A673 (cell line): ENCODE results near the gene ING5. TPM values are rescaled to one million over a fixed set of nuclear protein-coding genes. Genes with fewer than 3 reads are reported as not detected.
A peak's percentile ranks its signal among the peaks of the same experiment; 100 is the strongest.

Experiments
- BruUV-seq: library from RNA; stranded (reverse); fragments of 400-500 nt; replicated peaks from 2 replicates; lab custom pipeline; 2021; lab: Mats Ljungman, UMichigan
- CTCF ChIA-PET: fragments of 300-600 bp; sonication (Branson Sonifier 250); formaldehyde crosslinking; loops from one replicate; lab custom pipeline; 2022; ENCODE audit warnings: antibody characterized with exemption; lab: Charles Lee
- POLR2A ChIA-PET: fragments of 300-600 bp; sonication (Branson Sonifier 250); formaldehyde crosslinking; loops from one replicate; lab custom pipeline; 2022; ENCODE audit warnings: antibody characterized with exemption; ENCODE audit not compliant: low non-redundant PET; lab: Charles Lee
- DNase-seq: peaks from one replicate; pipeline ENCODE4 v3.0.0-alpha.2; 2015; ENCODE audit warnings: low spot score
- H3K27ac ChIP-seq: fragments of 200-600 bp; sonication (generic); 2 replicates; pipeline ENCODE4 v1.5.1; 2016; ENCODE audit warnings: mixed run types, low read depth, mild to moderate bottlenecking, mixed read lengths, antibody characterized with exemption, low read length; ENCODE audit not compliant: poor library complexity, severe bottlenecking
- H3K27me3 ChIP-seq: fragments of 200-600 bp; sonication (generic); replicated peaks from 2 replicates; pipeline ENCODE4 v1.6.1; 2017; ENCODE audit warnings: mixed run types, low read depth, mild to moderate bottlenecking, mixed read lengths, antibody characterized with exemption, low read length; ENCODE audit not compliant: insufficient read depth, poor library complexity
- H3K36me3 ChIP-seq: fragments of 200-600 bp; sonication (generic); 2 replicates; pipeline ENCODE4 v1.6.1; 2016; ENCODE audit warnings: mixed run types, mild to moderate bottlenecking, mixed read lengths, antibody characterized with exemption, low read length; ENCODE audit not compliant: insufficient read depth, poor library complexity, severe bottlenecking
- H3K4me1 ChIP-seq: fragments of 200-600 bp; sonication (generic); 2 replicates; pipeline ENCODE4 v1.6.1; 2017; ENCODE audit warnings: mixed run types, mild to moderate bottlenecking, mixed read lengths, antibody characterized with exemption, low read length; ENCODE audit not compliant: insufficient read depth, poor library complexity, severe bottlenecking
- H3K4me3 ChIP-seq: fragments of 200-600 bp; sonication (generic); 2 replicates; pipeline ENCODE4 v1.5.1; 2016; ENCODE audit warnings: low read depth, mixed run types, mild to moderate bottlenecking, mixed read lengths, low read length; ENCODE audit not compliant: poor library complexity, severe bottlenecking
- H3K9me3 ChIP-seq: fragments of 200-600 bp; sonication (generic); 2 replicates; pipeline ENCODE4 v1.6.1; 2016; ENCODE audit warnings: mixed run types, low read depth, mild to moderate bottlenecking, mixed read lengths, antibody characterized with exemption, low read length; ENCODE audit not compliant: poor library complexity, severe bottlenecking
- EZH2 ChIP-seq: fragments of 200-600 bp; sonication (generic); IDR thresholded peaks from 2 replicates; pipeline ENCODE4 v1.6.1; 2017; ENCODE audit warnings: borderline replicate concordance, low read depth, mild to moderate bottlenecking, mixed read lengths, antibody characterized with exemption, low read length; ENCODE audit not compliant: poor library complexity, severe bottlenecking
- intact Hi-C: fragments of 100-400 bp; cut with micrococcal nuclease; formaldehyde crosslinking; loops from one replicate; pipeline ENCODE4 v1.10.0; 2022; ENCODE audit not compliant: unreplicated experiment
- total RNA-seq: library from RNA; stranded (reverse); gene quantifications from 2 replicates; pipeline ENCODE4 v1.2.3, GENCODE V29; 2021
- TF ChIP-seq, protein P1 (sequence below): fragments of 300-800, 200-600 bp; sonication (generic); conservative IDR thresholded peaks from 2 replicates; pipeline ENCODE4 v1.5.1; 2017; ENCODE audit warnings: low read depth, mild to moderate bottlenecking, antibody characterized with exemption, low read length, moderate library complexity, mixed read lengths

Gene ING5
- total RNA-seq, 1 experiment from 2014 or later: 70.3 TPM

GRCh38 chr2:241775223-241776177, 73.7 kb downstream of the ING5 start:
- Histone ChIP-seq H3K4me1 (peaks cover 55% of the 10 kb centered on the region), H3K36me3 (no peaks in the 10 kb centered on the region), H3K27me3 (no peaks in the 10 kb centered on the region), H3K9me3 (no peaks in the 10 kb centered on the region), H3K4me3 (no peak overlapping the region), H3K27ac (peak overlapping the region; percentile 90)
- BruUV-seq: no TSS peak
- CTCF ChIA-PET: no interaction called here
- TF ChIP-seq, protein P1, sequence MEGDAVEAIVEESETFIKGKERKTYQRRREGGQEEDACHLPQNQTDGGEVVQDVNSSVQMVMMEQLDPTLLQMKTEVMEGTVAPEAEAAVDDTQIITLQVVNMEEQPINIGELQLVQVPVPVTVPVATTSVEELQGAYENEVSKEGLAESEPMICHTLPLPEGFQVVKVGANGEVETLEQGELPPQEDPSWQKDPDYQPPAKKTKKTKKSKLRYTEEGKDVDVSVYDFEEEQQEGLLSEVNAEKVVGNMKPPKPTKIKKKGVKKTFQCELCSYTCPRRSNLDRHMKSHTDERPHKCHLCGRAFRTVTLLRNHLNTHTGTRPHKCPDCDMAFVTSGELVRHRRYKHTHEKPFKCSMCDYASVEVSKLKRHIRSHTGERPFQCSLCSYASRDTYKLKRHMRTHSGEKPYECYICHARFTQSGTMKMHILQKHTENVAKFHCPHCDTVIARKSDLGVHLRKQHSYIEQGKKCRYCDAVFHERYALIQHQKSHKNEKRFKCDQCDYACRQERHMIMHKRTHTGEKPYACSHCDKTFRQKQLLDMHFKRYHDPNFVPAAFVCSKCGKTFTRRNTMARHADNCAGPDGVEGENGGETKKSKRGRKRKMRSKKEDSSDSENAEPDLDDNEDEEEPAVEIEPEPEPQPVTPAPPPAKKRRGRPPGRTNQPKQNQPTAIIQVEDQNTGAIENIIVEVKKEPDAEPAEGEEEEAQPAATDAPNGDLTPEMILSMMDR: no peak
- TF ChIP-seq EZH2: no peak
- intact Hi-C loops: no loop called here
- POLR2A ChIA-PET: no interaction called here
- peak; percentile 48 for DNase-seq

- Histone ChIP-seq H3K27ac (peak within 1 kb of the TSS; percentile 90), H3K4me1 (peaks cover 45% of the 10 kb centered on the region), H3K4me3 (no peak within 1 kb of the TSS), H3K27me3 (no peaks in the 10 kb centered on the region), H3K36me3 (no peaks in the 10 kb centered on the region), H3K9me3 (peaks cover under 1% of the 10 kb centered on the region)
- ChIA-PET CTCF (no interaction called here), POLR2A (interaction anchor here (0.5 kb wide), 1 partner anchor 480 kb away, joined by 4 read pairs; no protein-coding TSS in a partner anchor)
- DNase-seq: no peak
- no TSS peak for BruUV-seq
- TF ChIP-seq EZH2: no peak
- TF ChIP-seq, protein P1: no peak
- intact Hi-C loops: no loop called here
These were observed 74.7 kb downstream of the ING5 start, which contains the start of gene GAL3ST2 for GRCh38 chr2:241776336-241777169. Gene GAL3ST2 (plus strand): TSS chr2:241776822. CDS start chr2:241776956, 134 bp downstream.

DNA sequence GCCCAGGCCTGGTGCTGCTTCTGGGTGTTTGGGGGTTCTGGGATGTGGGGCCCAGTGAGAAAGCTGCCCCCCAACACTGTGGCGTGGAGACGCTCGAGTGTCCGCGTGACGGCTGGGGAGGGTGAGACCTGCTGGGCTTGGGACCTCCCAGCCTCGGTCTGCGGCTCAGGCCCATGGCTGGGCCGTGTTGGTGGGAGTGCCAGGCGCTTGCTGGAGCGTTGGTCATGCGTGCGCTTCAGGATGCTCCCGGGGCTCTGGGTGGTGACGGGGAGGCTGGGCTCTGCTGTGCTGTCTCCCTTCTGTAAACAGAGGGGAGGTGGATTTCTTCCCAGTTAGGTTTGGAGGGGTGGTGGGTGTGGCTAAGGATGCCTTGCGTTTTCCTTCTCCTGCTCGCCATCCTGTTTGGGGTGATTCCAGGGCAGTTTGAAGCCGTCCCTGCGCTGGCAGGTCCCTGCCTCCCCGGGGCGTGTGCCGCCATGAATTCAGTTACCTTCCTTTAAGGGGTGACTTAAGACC, 75.4 kb downstream of the ING5 start:
- Histone ChIP-seq H3K36me3 (no peaks in the 10 kb centered on the region), H3K4me1 (peaks cover 38% of the 10 kb centered on the region), H3K4me3 (no peak overlapping the region), H3K9me3 (peaks cover 5% of the 10 kb centered on the region), H3K27me3 (no peaks in the 10 kb centered on the region), H3K27ac (peak overlapping the region; percentile 47)
- no TSS peak for BruUV-seq
- CTCF ChIA-PET: no interaction called here
- intact Hi-C loops: no loop called here
- TF ChIP-seq, protein P1: no peak
- TF ChIP-seq EZH2: no peak
- POLR2A ChIA-PET: interaction anchor here (0.5 kb wide), 1 partner anchor 481 kb away, joined by 4 read pairs; no protein-coding TSS in a partner anchor
- no peak for DNase-seq
